ENCODE results near the gene PRR18. TPM values are rescaled to one million over a fixed set of nuclear protein-coding genes. Genes with fewer than 3 reads are reported as not detected.
A peak's percentile ranks its signal among the peaks of the same experiment; 100 is the strongest.
"Not testable (repeated sequence)": the region's sequence is repeated elsewhere in the genome, so short reads cannot be mapped to it uniquely, and the experiment has no call there.

Gene PRR18
- total and polyA plus RNA-seq, 2 of the 13 experiments (the other 11 are each of a cell fraction or from before 2014, with no cell fraction given): 0.04 TPM

DNA sequence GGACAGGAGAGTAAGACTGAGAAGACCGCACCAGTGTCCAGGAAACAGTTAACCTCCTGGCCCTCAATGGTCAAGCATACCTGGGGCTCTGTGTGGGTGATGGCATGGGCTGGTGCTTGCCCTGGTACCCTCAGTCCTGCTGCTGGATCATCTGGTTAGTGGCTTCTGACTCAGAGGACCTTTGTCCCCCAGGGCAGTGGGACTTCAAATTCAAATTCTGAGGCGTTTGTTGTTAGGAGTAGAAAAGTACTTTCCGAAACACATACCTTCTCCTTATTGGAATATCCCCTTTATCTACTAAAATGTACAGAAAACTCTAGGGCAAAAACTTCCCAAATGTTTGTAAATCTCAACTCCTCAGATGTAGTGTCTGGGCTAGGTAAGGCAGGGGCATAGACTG is 38.3 kb upstream of the PRR18 start:
- peaks cover 12% of the 10 kb centered on the region; the same call in 1 of the 2 replicates for H3K9me3 ChIP-seq (ENCODE audit: low read length)
- intact Hi-C loops (cut with micrococcal nuclease; ENCODE audit: unreplicated experiment) (no loop called here), in situ Hi-C loops (cut with HindIII; ENCODE audit: extremely low pct_ligation_motif_present, low pct_unique_long_range_greater_than_20kb) (no loop called here)
- no peak for FAIRE-seq
- no peak overlapping the region for H3K27ac ChIP-seq (ENCODE audit: extremely low read length, insufficient read depth, low read length)
- POLR2A ChIA-PET: no interaction called here
- no peak overlapping the region for H2AFZ ChIP-seq (ENCODE audit: low read length)
- no peak for DNase-seq (ENCODE audit: low spot score)
- TF ChIP-seq ZBTB4 (CRISPR knock-in tag; IDR thresholded peaks at IDR 0.05; ENCODE audit: borderline replicate concordance): no peak
- TF ChIP-seq MED13 (CRISPR knock-in tag; IDR thresholded peaks at IDR 0.05): no peak
- TF ChIP-seq, protein P1, sequence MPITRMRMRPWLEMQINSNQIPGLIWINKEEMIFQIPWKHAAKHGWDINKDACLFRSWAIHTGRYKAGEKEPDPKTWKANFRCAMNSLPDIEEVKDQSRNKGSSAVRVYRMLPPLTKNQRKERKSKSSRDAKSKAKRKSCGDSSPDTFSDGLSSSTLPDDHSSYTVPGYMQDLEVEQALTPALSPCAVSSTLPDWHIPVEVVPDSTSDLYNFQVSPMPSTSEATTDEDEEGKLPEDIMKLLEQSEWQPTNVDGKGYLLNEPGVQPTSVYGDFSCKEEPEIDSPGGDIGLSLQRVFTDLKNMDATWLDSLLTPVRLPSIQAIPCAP (CRISPR knock-in tag; IDR thresholded peaks at IDR 0.05; ENCODE audit: low read depth): no peak
- peak; percentile 79 for TF ChIP-seq ZNF652 (CRISPR knock-in tag; IDR thresholded peaks at IDR 0.05; ENCODE audit: borderline replicate concordance, low read depth)
- peak; percentile 46; the same call in 1 of the 2 replicates for TF ChIP-seq FOSL2 (CRISPR knock-in tag; IDR thresholded peaks at IDR 0.05)
- TF ChIP-seq HNF4G (IDR thresholded peaks at IDR 0.05; ENCODE audit: borderline replicate concordance, low read depth, low read length): peak; percentile 6; the same call in 1 of the 2 replicates
- TF ChIP-seq HNF4G (CRISPR knock-in tag; IDR thresholded peaks at IDR 0.05; ENCODE audit: borderline replicate concordance, low read depth): no peak
- TF ChIP-seq, protein P2, sequence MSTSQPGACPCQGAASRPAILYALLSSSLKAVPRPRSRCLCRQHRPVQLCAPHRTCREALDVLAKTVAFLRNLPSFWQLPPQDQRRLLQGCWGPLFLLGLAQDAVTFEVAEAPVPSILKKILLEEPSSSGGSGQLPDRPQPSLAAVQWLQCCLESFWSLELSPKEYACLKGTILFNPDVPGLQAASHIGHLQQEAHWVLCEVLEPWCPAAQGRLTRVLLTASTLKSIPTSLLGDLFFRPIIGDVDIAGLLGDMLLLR (CRISPR knock-in tag; IDR thresholded peaks at IDR 0.05): no peak
- TF ChIP-seq ZNF264 (CRISPR knock-in tag; IDR thresholded peaks at IDR 0.05): no peak
- no peak for TF ChIP-seq RFX3 (CRISPR knock-in tag; IDR thresholded peaks at IDR 0.05)
- TF ChIP-seq ZNF7 (CRISPR knock-in tag; IDR thresholded peaks at IDR 0.05): no peak
- no peaks in the 10 kb centered on the region for H3K36me3 ChIP-seq (replicated peaks in 1 of 2; ENCODE audit: control insufficient read depth in 1 of 2, insufficient read depth in 2 of 2, low read length in 2 of 2)
- CTCF ChIA-PET (ENCODE audit: low intra/inter-chr PET ratio, low total read pairs): no interaction called here
- peaks cover 18% of the 10 kb centered on the region for H3K79me2 ChIP-seq (ENCODE audit: insufficient read depth, low read length)
- no peak for ATAC-seq
- no peak overlapping the region for H3K4me3 ChIP-seq (replicated peaks in 1 of 3; ENCODE audit: insufficient read depth in 1 of 3, low read depth in 2 of 3, low read length in 3 of 3)
- H3K4me2 ChIP-seq (ENCODE audit: low read depth, low read length): no peak overlapping the region
- peaks cover 78% of the 10 kb centered on the region for H3K4me1 ChIP-seq (ENCODE audit: insufficient read depth, low read length)
- H3K9ac ChIP-seq (ENCODE audit: insufficient read depth, low read depth, low read length): no peak overlapping the region
- peaks cover 2% of the 10 kb centered on the region; the same call in 1 of the 2 replicates for H4K20me1 ChIP-seq (ENCODE audit: insufficient read depth, low read length)
- 81% methylated on average over 3 of the region's 3 CpGs for WGBS (ENCODE audit: low lambda C conversion rate)
- no peaks in the 10 kb centered on the region; a peak in 1 of 5 replicates for H3K27me3 ChIP-seq (ENCODE audit: control insufficient read depth in 1 of 2, insufficient read depth in 2 of 2, low read length in 2 of 2)
- BruUV-seq (replicated peaks): no TSS peak

DNA sequence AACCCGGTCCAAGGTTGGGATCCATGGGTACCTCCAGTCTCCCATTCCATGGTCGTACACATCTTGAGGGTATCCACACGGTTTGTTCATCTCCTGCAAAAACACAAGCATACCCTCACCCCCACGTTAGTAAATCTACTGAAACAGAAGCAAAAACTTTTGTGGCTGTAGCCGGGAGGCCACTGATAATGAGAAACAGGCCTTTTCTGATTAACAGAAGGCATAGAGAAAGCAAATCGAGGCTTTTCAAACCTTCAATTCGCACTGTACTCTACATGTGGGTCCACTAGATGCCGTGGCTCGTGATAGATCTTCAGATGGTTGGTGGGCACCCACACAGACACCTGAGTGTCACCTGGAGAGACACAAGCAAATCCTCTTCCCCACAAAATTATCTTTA is 37.5 kb upstream of the PRR18 start:
- BruUV-seq (replicated peaks); H3K9ac ChIP-seq (ENCODE audit: insufficient read depth, low read depth, low read length); H3K27me3 ChIP-seq (ENCODE audit: control insufficient read depth in 1 of 2, insufficient read depth in 2 of 2, low read length in 2 of 2); CTCF ChIA-PET (ENCODE audit: low intra/inter-chr PET ratio, low total read pairs); H2AFZ ChIP-seq (ENCODE audit: low read length); FAIRE-seq; POLR2A ChIA-PET; H3K27ac ChIP-seq (ENCODE audit: extremely low read length, insufficient read depth, low read length); DNase-seq (ENCODE audit: low spot score); ATAC-seq; in situ Hi-C loops (cut with HindIII; ENCODE audit: extremely low pct_ligation_motif_present, low pct_unique_long_range_greater_than_20kb); H3K36me3 ChIP-seq (replicated peaks in 1 of 2; ENCODE audit: control insufficient read depth in 1 of 2, insufficient read depth in 2 of 2, low read length in 2 of 2); intact Hi-C loops (cut with micrococcal nuclease; ENCODE audit: unreplicated experiment); H3K4me3 ChIP-seq (replicated peaks in 1 of 3; ENCODE audit: insufficient read depth in 1 of 3, low read depth in 2 of 3, low read length in 3 of 3); H3K4me2 ChIP-seq (ENCODE audit: low read depth, low read length); H4K20me1 ChIP-seq (ENCODE audit: insufficient read depth, low read length): not testable (repeated sequence)
- 92% methylated on average over 9 of the region's 9 CpGs for WGBS (ENCODE audit: low lambda C conversion rate)
- H3K4me1 ChIP-seq (ENCODE audit: insufficient read depth, low read length): peaks cover 78% of the 10 kb centered on the region
- H3K9me3 ChIP-seq (ENCODE audit: low read length): peaks cover 12% of the 10 kb centered on the region; the same call in 1 of the 2 replicates
- peaks cover 25% of the 10 kb centered on the region for H3K79me2 ChIP-seq (ENCODE audit: insufficient read depth, low read length)

All from HepG2 (cell line).